NCI-H82 (cell line): Measurements from ENCODE around the gene SLC6A5.
A peak's percentile ranks its signal among the peaks of the same experiment; 100 is the strongest.
"Not testable (repeated sequence)": the region's sequence is repeated elsewhere in the genome, so short reads cannot be mapped to it uniquely, and the experiment has no call there.

Experiments used
- DNase-seq: peaks from one replicate; lab custom pipeline; 2025; lab: John Stamatoyannopoulos, UW

The SLC6A5 gene

DNA sequence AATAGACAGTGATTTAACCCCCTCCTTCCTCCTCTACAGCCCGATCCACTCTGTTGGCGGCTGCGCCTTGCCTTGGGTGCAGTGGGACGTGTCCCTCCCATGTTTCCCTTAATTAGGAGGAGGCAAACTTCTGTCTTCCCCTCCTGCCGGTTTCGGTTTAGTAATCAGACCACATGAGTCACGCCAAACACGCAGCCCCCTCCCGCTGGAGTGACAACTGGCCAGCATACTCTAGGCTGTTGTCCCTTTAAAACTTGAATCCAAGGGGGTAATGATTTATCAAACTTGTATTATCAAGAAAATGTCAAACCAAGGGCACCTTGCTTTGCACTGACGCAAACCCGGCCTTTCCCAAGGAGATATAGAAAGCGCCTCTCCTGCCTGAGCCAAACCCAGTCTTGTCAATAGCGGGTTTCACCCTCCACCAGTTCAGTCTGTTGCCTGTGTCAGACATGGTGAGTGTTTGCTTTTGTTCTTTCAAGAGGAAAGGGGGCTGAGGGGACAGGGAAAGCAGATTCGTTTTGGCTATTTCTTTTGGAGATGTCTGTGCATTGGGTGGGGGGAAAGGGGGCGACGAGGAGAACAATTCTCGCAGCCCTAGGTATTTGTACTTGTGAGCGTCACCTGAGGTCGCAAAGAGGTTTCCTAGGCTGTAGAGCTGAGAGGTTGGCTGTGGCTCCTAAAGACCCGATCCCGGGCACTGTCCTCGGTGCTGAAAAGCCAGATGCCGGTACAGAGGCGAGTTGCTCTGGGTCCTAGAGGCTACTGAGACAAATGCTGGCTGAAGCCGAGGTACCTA lies at the start of gene SLC6A5:
Gene SLC6A5 (plus strand): TSS at position 388 of the 799 bp plus-strand sequence. CDS start 65 bp downstream, at position 453.
- DNase-seq = peak; percentile 49

DNA sequence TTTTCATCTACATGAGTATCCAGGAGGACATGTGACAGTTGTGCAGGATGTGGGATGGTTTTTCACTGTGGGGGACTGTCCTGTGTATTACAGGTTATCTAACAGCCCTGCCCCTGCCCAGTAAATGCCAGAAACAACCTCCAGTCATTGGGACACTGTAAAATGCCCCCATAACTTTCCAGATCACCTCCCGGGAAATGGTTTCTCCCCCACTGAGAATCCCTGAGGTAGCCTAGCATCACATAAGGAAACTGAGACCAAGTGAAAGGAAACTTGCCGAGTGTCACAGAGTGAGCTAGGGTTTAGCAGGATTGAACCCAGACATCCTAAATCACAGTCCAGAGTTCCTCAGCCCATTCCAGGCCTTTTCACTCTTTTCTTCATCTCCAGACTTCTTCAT lies 48.3 kb upstream of the SLC6A5 start:
- no peak for DNase-seq

DNA sequence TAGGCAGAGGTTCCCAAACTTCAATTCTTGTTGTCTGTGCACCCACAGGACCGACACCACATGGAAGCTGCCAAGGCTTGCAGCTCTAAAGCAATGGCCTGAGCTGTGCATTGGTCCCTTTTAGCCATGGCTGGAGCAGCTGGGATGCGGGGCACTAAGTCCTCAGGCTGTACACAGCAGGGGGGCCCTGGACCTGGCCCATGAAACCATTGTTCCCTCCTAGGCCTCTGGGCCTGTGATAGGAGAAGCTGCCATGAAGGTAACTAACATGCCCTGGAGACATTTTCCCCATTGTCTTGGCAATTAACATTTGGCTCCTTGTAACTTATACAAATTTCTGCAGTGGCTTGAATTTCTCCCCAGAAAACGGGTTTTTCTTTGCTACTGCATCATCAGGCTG lies 43.6 kb upstream of the SLC6A5 start:
- DNase-seq = no peak

DNA sequence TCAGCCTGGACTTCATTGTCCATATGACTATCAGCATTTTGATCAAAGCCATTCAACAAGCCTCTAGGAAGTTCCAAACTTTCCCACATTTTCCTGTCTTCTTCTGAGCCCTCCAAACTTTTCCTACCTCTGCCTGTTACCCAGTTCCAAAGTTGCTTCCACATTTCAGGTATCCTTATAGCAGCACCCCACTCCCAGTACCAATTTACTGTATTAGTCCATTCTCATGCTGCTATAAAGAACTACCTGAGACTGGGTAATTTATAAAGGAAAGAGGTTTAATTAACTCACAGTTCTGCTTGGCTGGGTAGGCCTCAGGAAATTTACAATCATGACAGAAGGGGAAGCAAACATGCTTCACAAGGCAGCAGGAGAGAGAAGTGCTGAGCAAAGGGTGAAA lies 43.0 kb upstream of the SLC6A5 start:
- not testable (repeated sequence) for DNase-seq

DNA sequence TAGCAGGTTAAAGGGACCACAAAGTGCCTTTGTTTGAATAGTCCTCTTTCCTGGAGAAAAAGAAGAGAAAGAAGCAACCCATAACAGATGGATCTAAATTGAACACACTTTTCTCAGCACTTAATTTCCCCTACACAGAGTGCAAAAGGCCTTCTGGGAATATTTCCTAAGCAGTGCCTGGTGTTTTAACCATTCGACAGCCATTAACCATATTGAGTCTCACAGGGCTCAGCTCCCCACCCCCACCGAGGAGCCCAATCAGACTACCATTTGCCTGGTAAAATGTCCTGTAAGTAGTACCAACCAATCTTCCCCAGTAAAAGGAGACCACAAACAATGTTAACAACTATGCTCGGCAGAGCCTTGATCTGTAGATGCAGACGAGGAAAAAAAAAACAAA lies 40.7 kb upstream of the SLC6A5 start:
- no peak for DNase-seq

DNA sequence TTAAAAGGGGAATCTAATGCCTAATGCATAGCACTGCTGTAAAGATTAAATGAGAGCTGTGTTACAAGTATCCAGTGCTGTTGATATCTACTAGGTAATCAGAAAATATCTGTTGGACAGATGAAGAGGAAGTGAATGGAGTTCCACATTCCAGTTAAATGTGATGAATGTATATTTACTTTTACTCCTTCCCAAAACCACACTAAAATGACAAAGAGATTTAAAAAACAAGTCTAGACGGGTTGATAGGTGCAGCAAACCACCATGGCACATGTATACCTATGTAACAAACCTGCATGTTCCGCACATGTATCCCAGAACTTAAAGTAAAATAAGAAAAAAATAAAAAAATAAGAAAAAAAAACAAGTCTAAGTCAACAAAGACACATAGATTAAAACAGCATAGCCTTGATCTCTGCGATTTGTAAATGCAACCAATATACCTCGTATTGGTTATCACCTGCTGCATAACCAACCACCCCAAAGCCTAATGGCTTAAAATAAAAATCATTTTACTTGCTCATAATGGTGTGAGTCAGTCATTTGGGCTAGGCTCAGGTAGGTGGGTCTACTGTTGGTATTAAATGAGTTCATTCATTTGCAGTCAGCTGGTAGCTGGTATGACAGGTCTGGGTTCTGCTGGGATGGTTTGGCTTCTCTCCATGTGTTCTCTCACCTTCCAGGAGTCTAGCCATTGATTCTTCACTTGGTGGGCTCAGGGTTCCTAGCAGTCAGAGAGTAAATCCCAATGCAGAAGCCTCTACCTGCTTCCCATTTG lies 39.7 kb upstream of the SLC6A5 start:
- no peak for DNase-seq

DNA sequence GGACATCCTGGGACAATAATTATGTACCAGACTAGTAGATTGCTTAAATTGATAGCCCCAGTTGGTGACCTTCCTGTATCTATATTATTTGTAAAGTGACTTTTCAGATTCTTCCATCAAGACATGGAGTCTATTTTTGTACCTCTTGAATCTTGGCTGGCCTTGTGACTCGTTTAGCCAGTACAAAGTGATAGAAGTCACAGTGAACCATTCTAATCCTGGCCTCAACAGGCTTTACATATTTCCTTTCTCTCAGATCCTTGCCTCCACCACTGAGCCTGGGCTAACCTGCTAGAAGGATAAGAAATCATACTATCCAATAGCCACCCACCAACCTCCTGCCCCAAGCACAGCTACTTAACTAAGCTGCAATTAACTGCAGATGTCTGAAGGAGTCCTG lies 37.5 kb upstream of the SLC6A5 start:
- peak; percentile 44 for DNase-seq

DNA sequence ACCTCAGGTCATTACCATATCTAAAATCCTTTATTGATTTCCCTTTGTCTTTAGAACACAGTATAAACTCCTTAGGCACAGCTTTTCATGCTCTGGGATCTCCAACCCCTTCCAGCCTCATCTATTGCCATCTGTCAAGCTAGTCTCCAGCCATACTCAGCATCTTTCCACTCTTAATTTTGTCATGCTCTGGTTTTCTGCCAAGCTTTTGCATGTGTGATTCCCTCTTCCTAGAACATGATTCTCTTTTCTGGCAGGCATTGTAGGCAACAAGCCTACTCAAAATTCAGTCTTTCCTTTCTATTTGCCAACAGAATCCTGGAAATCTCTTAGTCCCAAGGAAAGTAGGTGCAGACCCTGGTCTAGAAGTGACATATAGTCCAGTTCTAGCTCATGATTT lies 35.5 kb upstream of the SLC6A5 start:
- DNase-seq = peak; percentile 74

DNA sequence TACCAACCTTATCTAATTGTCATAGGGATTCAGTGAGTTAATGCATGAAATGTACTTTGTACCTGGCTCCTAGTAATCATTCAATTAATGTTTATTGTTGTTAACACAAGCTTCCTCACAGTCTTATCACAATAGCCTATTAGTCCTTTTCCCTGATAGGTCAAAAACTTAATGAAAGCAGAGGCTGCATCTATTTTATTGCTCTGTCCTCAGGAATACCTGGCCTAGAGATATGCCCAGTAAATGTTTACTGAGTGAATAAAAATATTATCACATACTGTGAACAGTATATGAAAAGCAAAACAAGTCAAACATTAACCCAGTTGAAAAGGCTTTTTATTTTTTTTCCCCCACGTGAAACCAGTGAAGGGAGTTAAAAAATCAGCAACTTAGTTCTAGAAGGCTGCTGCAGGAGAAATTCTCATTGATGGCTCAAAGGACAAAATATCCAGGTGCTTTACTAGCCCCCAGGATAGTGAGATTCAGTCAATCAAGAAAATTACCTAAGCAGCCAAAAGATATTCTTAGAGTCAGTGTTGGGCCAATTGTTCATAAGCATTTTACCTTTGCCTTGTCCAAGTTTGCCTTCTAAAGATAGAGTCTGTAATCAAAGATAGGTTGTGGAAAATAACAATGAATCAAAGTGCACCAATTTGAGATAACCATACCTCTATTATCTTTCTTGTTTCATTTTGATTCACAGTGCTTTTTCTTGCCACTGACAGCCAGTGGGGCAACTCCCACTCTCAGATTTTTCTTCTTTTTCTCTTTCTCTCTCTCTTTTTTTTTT lies 34.4 kb upstream of the SLC6A5 start:
- DNase-seq = no peak

DNA sequence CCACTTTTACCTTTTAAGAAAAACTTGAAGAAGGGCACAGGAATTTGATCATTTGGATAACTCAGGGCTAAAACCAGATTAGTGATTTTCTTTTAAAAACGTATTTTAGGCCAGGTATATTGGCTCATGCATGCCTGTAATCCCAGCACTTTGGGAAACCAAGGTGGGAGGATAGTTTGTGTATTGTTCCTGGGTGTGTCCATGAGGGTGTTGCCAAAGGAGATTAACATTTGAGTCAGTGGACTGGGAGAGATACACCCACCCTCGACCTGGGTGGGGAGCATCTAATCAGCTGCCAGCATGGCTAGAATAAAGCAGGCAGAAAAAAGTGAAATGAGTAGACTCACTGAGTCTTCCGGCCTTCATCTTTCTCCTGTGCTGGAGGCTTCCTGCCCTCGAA lies 33.3 kb upstream of the SLC6A5 start:
- peak; percentile 70 for DNase-seq

DNA sequence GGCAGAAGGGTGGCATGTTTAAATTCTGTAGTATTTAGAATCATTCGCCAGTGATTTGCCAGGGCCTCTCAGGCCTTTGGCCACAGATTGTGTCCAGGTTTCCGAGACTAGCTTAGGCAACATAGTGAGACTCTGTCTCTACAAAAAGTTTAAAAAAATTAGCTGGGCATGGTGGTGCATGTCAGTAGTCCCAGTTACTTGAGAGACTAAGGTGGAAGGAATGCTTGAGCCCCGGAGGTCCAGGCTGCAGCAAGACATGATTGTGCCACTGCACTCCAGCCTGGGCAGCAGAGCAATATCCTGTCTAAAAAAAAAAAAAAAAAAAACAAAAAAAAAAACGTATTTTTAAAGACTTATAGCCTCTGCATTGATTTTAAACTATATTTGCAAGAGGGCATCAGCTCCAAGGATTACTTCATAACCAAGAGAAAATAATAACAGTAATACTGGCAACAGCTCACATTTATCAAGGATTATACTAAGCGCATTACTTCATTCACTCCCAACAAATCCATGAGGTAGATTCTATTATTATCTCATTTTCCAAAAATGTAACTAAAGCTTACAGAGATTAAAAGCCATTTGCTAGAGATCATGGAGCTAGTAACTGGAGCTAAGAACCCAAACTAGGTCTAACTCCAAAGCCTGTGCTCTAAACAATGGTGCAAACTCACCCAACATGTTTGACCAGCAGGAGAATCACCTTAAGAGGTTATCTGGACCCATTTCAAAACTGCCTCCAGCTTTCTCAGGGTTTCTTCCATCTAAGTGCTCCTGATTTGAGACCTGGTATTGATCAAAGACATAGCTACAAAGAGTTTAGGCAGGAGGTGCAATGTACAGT lies 32.6 kb upstream of the SLC6A5 start:
- DNase-seq = peak; percentile 48

DNA sequence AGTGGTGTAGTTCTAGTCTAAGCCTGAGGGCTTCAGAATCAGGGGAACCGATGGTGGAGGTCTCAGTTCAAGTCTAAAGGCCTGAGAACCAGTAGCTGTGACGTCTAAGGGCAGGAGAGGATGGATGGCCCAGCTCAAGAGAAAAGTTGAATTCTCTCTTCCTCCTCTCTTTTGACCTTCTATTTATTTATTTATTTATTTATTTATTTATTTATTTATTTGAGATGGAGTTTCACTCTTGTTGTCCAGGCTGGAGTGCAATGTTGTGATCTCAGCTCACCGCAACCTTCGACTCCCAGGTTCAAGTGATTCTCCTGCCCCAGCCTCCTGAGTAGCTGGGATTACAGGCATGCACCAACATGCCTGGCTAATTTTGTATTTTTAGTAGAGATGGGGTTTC lies 19.7 kb upstream of the SLC6A5 start:
- not testable (repeated sequence) for DNase-seq

DNA sequence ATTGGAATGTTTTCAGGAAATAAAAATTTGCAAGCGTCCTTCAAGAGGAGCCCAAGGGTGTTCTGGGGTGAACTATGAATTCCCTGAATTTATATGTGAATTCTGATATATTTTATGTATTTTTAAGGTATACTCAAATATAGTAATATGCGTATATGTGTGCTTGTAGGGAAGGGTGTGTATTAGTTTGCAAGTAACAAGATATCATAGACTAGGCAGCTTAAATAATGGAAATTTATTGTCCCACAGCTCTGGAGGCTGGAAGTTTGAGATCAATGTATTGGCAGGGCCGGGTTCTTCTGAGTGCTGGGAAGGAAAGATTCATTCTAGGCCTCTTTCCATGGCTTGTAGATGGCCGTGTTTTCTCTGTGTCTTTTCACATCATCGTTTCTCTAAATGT lies 16.2 kb upstream of the SLC6A5 start:
- DNase-seq = no peak

DNA sequence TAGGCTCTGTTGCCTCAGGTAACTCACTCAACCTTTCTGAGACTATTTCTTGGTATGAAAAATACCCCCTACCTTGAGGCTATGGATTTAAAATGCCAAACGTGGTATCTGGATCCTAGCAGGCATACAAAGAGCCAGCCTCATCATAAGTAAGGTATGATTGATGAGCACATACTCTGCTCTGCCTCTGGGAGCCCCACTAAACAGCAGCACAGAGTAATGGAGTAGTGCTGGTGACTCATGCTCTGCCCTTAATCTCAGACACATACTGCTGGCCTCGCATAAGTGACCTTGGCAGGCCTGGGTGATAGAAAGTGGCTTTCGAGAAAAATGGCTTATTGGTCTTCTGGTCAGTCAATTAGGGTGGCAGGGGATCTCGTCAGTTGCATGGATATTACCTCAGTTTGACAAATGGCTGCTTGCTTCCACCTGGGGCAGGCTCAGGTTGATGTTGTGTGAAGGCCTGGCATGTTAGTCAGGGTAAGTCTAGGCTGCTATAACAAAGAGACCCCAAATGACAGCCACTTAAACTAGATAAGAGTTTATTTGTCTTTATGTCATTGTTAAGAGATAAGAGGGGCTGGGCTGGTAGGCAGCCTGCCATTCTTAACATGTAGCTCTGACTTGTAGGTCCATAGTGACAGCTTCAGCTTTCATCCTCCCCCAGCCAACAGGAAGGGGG lies 15.2 kb upstream of the SLC6A5 start:
- DNase-seq = peak; percentile 18

DNA sequence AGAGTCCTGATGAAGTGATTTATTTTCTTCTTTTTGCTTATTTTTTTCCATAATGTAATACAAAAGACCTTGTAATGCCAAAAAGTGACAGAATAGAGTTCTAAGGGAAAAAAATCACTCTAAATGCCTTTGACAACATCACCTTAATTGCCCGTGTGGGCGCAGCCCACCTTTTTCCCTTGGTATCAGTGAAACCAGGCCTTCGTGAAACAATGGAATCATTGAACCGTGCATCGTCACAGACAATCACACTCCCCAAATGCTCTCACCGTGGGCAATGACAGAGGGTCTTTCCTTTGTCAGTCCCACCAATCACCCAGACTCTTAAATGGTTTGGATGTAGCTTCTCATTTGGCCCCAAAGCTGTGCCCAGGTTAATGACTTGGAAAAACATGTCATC lies 9.6 kb upstream of the SLC6A5 start:
- no peak for DNase-seq

DNA sequence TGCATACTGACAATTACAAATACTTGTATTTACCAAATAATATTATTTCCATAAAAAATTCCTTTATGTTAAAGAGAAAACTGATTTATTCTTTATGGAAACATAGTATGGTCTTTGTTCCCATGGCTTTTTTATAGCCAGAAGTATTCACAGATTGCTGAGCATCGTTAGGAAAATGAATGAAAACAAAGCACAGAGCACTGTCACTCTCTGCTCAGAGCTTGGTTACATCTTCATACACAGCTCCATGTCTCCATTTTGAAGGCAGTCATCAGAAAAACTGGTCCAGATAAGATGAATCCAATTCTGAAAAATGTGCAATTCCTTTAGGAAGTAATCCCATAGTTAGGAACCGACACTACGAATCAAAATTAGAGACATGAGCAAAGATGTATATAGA lies 9.0 kb upstream of the SLC6A5 start:
- no peak for DNase-seq

DNA sequence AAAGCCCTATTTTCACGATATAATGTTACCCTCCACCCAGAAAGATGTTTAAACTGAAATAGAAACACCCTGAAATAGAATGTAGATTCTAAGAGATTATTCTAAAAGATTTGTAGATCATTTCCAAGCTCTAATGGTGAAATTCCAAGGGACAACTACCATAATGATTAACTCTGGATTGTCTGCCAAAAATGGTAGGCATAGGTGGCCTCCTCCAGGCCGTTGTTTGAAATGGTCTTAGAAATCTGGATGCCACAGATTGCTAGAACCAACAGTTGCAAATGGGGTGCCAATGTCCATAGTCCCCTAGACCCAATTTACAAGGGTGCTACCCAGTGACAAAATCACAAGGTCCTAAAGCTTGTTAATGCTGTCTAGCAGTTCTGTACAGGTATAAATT lies 6.7 kb upstream of the SLC6A5 start:
- no peak for DNase-seq

DNA sequence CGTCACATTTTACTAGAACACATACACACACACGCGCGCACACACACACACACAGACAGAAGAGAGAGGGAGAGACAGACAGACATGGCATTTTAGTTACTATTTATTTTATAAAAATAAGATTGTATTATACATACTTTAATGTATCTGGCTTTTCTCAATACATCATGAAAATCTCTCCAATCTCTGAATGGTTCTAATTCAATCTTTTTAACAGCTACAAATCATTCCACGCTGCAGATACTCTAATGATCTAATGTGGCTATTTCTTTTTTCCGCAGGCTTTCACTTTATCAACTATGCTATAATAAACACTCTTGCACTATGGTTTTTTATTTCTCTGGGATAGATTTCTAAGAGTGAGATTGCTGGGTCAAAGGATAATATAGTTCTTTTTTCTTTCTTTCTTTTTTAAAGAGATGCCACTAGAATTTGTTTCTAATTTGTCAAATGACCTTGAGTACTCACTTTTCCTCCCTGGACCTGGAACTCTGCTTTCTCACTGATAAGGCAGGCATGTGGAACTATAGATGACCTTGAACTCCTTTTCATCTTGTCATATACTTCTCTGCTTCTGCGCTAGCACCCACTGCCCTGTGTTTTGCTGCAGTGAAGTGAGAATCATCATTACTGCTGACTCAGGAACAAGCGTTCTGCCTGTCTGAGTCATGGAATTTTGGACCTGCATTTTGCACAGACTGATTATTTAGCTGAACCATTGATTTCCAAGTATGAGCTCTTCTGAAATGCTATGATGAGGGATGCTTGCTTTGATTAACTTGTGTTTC lies 4.9 kb upstream of the SLC6A5 start:
- no peak for DNase-seq

DNA sequence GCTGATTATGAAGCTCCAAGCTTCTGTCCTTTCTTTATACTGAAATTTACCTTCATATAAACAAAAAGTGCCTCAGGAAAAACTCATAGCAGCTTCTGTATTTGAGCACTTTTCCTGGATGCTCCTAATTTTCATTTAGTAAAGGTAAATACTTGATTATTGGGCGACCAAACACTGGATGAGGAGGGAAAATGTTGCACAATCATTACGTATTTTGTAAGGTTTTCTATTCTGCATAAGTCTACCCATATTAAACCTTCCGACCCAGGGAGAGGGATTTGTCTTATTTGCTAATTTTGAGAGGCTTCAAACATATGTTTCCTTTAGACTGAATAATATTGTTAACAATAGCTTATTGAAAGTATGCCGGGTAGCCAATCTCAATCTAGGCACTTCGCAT lies 4.3 kb upstream of the SLC6A5 start:
- no peak for DNase-seq
